ENCODE measurements around the gene GATA2. TPM values are rescaled to one million over a fixed set of nuclear protein-coding genes. Genes with fewer than 3 reads are reported as not detected.
A peak's percentile ranks its signal among the peaks of the same experiment; 100 is the strongest.

GATA2 gene
- total RNA-seq, 6 experiments from 2014 or later = 71.0 to 97.5 (median 79.6) TPM

DNA sequence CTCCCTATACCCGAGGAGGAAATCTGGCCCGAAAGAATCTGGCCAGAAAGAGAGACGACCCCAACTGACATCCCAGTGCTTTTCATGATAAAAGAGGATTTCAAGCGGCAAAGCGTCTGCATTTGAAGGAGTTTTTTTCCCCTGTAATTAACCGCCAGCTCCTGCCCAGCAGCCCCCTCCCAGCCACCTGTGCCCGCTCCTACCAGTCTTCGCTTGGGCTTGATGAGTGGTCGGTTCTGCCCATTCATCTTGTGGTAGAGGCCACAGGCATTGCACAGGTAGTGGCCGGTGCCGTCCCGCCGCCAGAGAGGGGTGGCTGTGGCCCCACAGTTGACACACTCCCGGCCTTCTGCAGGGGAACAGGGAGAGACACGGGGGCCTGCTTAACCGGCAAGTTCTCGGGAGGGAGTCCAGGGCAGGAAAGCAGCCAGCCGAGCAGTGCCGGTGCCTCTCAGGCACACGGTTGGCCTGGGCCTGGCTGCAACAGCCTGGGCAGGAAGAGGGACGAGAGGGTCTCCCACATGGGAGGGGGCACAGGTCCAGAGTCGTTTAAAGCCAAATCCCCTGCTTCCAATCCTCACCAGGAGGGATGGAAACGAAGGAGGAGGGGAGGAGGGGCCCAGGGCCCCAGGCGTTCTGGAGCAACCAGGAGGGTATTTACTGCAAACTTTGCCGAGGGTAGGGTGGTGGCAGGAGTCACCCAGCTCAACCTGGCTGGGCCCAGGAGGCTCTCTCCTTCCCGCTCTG lies 9.2 kb downstream of the GATA2 start:
- Mint-ChIP-seq H3K36me3 (ENCODE audit: low read depth) (peaks cover 53% of the 10 kb centered on the region), H3K9me3 (no peaks in the 10 kb centered on the region), H3K27ac (peak overlapping the region; percentile 97), H3K27me3 (ENCODE audit: insufficient read depth) (peaks cover 7% of the 10 kb centered on the region), H3K4me1 (ENCODE audit: low read depth) (peaks cover 40% of the 10 kb centered on the region), H3K4me3 (peak overlapping the region; percentile 100)
- TF ChIP-seq CTCF (IDR thresholded peaks at IDR 0.05) = no peak
- no peak for DNase-seq

DNA sequence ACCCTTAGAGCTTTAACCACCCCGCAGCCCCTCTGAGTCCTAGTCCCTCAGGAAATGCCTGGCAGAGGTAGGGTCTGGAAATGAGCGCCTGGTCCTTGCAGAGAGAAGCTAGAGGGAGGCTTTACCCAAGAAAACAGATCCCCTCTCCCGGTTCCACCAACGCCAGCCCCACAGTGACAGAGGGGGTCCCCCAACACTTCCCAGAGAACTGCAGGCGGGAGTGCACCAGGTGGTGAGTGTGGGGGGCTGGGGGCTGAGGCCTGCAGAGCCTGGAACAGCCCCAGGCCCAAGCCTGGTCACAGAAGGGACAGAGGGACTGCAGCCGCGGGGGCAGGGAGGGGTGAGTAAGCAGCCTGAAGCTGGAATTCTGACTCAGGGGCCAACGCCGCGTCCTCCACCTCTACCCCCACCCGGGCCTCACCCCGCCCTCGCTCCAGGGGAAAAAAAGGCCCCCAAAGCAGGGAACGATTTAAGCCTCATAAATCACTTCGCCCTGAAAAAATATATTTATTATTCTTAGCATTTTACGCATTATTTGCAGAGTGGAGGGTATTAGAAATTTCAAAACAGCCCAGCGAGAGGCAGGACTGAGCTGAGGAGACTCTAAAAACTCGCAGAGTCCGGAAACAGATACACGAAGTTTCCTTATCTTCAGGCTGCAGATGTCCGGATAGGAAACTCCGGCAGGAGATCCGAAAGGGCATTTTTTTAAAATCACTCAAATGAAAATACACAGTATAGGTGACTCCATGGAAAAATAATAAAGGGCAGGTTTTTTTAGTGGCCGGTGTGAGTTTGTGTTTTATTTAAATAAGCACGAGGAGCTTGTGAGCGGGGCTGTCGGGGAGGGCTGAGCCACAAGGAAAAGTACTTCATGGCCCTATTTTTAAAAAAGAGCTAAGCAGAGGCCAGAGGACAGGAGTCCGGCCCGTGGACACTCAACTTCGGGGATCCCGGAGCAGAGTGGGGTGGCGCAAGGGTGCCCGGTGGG lies 10.0 kb downstream of the GATA2 start:
- H3K4me3 Mint-ChIP-seq = peak overlapping the region; percentile 100
- peaks cover 62% of the 10 kb centered on the region for H3K36me3 Mint-ChIP-seq (ENCODE audit: low read depth)
- peak; percentile 50 for TF ChIP-seq CTCF (IDR thresholded peaks at IDR 0.05)
- peaks cover 40% of the 10 kb centered on the region for H3K4me1 Mint-ChIP-seq (ENCODE audit: low read depth)
- H3K27ac Mint-ChIP-seq = peak overlapping the region; percentile 97
- no peaks in the 10 kb centered on the region for H3K9me3 Mint-ChIP-seq
- peaks cover 7% of the 10 kb centered on the region for H3K27me3 Mint-ChIP-seq (ENCODE audit: insufficient read depth)
- peak; percentile 93 for DNase-seq

- DNase-seq = no peak
- H3K36me3 Mint-ChIP-seq (ENCODE audit: low read depth) = peaks cover 60% of the 10 kb centered on the region
- peak overlapping the region; percentile 97 for H3K27ac Mint-ChIP-seq
- H3K27me3 Mint-ChIP-seq (ENCODE audit: insufficient read depth) = peaks cover 5% of the 10 kb centered on the region
- H3K9me3 Mint-ChIP-seq = no peaks in the 10 kb centered on the region
- H3K4me1 Mint-ChIP-seq (ENCODE audit: low read depth) = peaks cover 40% of the 10 kb centered on the region
- H3K4me3 Mint-ChIP-seq = peak overlapping the region; percentile 100
- TF ChIP-seq CTCF (IDR thresholded peaks at IDR 0.05) = no peak
Observed at GRCh38 chr3:128482175-128482574, 10.8 kb downstream of the GATA2 start.

GRCh38 chr3:128481438-128481942 lies 11.5 kb downstream of the GATA2 start:
- Mint-ChIP-seq H3K27me3 (ENCODE audit: insufficient read depth) (peaks cover 5% of the 10 kb centered on the region; the same call in 1 of the 2 replicates), H3K4me3 (no peak overlapping the region; the same call in 1 of the 2 replicates), H3K4me1 (ENCODE audit: low read depth) (peaks cover 40% of the 10 kb centered on the region), H3K27ac (no peak overlapping the region), H3K9me3 (no peaks in the 10 kb centered on the region), H3K36me3 (ENCODE audit: low read depth) (peaks cover 55% of the 10 kb centered on the region)
- no peak for DNase-seq
- TF ChIP-seq CTCF (IDR thresholded peaks at IDR 0.05) = no peak

GRCh38 chr3:128480717-128481437 lies 12.1 kb downstream of the GATA2 start:
- H3K4me3 Mint-ChIP-seq = no peak overlapping the region
- DNase-seq = no peak
- TF ChIP-seq CTCF (IDR thresholded peaks at IDR 0.05) = no peak
- H3K27me3 Mint-ChIP-seq (ENCODE audit: insufficient read depth) = peaks cover 5% of the 10 kb centered on the region; the same call in 1 of the 2 replicates
- peaks cover 40% of the 10 kb centered on the region for H3K4me1 Mint-ChIP-seq (ENCODE audit: low read depth)
- no peaks in the 10 kb centered on the region for H3K9me3 Mint-ChIP-seq
- peaks cover 49% of the 10 kb centered on the region for H3K36me3 Mint-ChIP-seq (ENCODE audit: low read depth)
- no peak overlapping the region for H3K27ac Mint-ChIP-seq
